ENCODE measurements around the gene OR2A12.
"Not testable (repeated sequence)": the region's sequence is repeated elsewhere in the genome, so short reads cannot be mapped to it uniquely, and the experiment has no call there.

OR2A12 gene

GRCh38 chr7:144122876-144123275, 36.8 kb downstream of the OR2A12 start, which contains the start of gene OR2A14:
Gene OR2A14, plus strand, starts transcription at chr7:144123176. Its CDS starts 5,937 bp downstream, at chr7:144129113.
- no peak for DNase-seq (ENCODE audit: low spot score)

- peak; percentile 73 for DNase-seq (ENCODE audit: low spot score)
These were observed 41.7 kb downstream of the OR2A12 start for GRCh38 chr7:144127714-144128334.

DNA sequence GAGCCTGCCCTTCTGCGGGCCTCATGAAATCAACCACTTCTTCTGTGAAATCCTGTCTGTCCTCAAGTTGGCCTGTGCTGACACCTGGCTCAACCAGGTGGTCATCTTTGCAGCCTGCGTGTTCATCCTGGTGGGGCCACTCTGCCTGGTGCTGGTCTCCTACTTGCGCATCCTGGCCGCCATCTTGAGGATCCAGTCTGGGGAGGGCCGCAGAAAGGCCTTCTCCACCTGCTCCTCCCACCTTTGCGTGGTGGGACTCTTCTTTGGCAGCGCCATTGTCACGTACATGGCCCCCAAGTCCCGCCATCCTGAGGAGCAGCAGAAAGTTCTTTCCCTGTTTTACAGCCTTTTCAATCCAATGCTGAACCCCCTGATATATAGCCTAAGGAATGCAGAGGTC, 43.5 kb downstream of the OR2A12 start:
- not testable (repeated sequence) for DNase-seq (ENCODE audit: low spot score)

DNA sequence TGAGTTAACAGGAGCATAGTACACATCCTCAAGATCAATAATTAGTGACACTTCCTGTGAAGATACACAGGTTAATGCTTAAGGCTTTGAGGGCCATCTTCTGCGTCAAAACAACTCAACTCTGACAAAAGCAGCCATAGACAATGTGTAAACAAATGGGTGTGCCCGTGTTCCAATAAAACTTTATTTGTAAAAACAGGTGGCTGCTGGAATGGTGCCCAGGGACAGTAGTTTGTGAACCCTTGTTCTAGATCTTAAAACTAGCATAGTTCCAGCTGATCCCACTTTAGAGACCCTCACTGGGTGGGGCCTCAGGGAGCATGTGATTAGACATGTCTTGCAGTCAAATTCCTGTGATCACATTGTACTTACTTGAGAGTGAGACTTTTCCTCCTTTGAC, 44.7 kb downstream of the OR2A12 start:
- DNase-seq (ENCODE audit: low spot score) = no peak

DNA sequence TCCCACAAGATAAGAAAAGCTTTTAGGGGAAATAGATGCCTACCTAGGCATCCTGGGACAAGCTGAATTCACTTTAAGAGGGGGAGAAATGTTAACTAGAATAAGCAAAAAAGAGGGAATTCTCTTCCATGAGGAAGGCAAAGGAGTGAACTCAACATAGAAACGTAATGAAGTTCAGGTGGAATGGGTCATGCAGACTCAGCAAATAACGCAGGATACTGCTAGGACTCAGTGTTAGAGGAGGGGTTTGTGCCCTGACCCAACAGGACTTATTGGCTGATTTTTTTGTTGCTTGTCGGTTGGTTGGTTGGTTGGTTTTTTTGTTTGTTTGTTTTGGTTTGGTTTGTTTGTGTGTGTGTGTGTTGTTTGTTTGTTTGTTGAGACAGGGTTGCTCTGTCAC, 46.2 kb downstream of the OR2A12 start:
- no peak for DNase-seq (ENCODE audit: low spot score)

GRCh38 chr7:144133307-144133706, 47.2 kb downstream of the OR2A12 start:
- DNase-seq (ENCODE audit: low spot score) = no peak

- no peak for DNase-seq (ENCODE audit: low spot score)
These were observed 48.0 kb downstream of the OR2A12 start for GRCh38 chr7:144134116-144134515.

DNA sequence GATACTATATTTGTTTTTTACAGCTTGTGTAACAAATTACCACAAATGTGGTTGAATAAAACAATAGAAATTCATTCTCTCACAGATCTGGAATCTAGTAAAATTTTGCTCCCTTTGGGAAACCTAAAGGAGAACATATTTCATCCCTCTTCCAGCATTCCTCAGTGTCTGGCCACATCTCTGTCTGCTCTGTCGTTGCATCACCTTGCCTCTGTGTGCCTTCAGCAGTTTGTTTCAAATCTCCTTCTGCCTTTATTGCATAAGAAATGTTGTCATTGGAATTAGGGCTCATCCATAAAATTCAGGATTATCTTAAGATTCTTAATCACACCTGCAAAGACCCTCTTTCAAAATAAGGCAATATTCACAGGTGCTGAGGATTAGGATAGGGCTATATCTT, 51.4 kb downstream of the OR2A12 start:
- no peak for DNase-seq (ENCODE audit: low spot score)

DNA sequence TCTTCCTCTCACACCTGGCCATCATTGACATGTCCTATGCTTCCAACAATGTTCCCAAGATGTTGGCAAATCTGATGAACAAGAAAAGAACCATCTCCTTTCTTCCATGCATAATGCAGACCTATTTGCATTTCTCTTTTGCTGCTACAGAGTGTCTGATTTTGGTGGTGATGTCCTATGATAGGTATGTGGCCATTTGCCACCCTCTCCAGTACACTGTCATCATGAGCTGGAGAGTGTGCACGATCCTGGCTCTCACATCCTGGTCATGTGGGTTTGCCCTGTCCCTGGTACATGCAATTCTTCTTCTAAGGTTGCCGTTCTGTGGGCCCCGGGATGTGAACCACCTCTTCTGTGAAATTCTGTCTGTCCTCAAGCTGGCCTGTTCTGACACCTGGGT, 56.1 kb downstream of the OR2A12 start:
- DNase-seq (ENCODE audit: low spot score) = no peak

- DNase-seq (ENCODE audit: low spot score) = no peak
These were observed 58.3 kb downstream of the OR2A12 start for GRCh38 chr7:144144426-144144825.

- DNase-seq (ENCODE audit: low spot score) = no peak
These were observed 62.2 kb downstream of the OR2A12 start for GRCh38 chr7:144148224-144148827.
